Prostate gland (tissue), 2 donors: ENCODE measurements around the gene GFPT2. TPM values are rescaled to one million over a fixed set of nuclear protein-coding genes. Genes with fewer than 3 reads are reported as not detected.

ENCODE experiments used
- DNase-seq: peaks from one replicate; pipeline ENCODE4 v3.0.0-alpha.2; 2019; ENCODE audit warnings: low spot score
- H3K27ac ChIP-seq, 2 donors: fragments of 200-600 bp; sonication (generic); 2 replicates each; pipeline ENCODE4 v1.5.1; 2017 to 2019
- H3K27me3 ChIP-seq: fragments of 200-600 bp; sonication (generic); replicated peaks from 2 replicates; pipeline ENCODE4 v1.5.1; 2019; ENCODE audit not compliant: insufficient read depth
- H3K36me3 ChIP-seq, 2 donors: fragments of 200-600 bp; sonication (generic); 1 replicate in 1 of 2; 2 replicates in 1 of 2; pipeline versions ENCODE4 v1.5.1 to v1.8.1; 2017 to 2019
- H3K4me1 ChIP-seq: fragments of 200-600 bp; sonication (generic); replicated peaks from 2 replicates; pipeline ENCODE4 v1.5.1; 2019
- H3K4me3 ChIP-seq, 2 donors: fragments of 200-600 bp; sonication (generic); 2 replicates each; pipeline ENCODE4 v1.5.1; 2017 to 2019
- H3K9me3 ChIP-seq: fragments of 200-600 bp; sonication (generic); 2 replicates; pipeline ENCODE4 v1.5.1; 2017
- CTCF ChIP-seq, 4 experiments: fragments of 200-600 bp in 2 of 4; fragments of 450-650 bp in 2 of 4; sonication (generic) in 2 of 4; IDR thresholded peaks; 1 replicate in 3 of 4; 2 replicates in 1 of 4; pipeline ENCODE4 v1.5.1; 2016 to 2019; ENCODE audit warnings: antibody characterized with exemption in 4 of 4, mild to moderate bottlenecking in 2 of 4, moderate library complexity in 2 of 4
- POLR2A ChIP-seq: fragments of 450-650 bp; IDR thresholded peaks from one replicate; pipeline ENCODE4 v1.6.1; 2016; ENCODE audit warnings: antibody characterized with exemption, mild to moderate bottlenecking
- POLR2AphosphoS5 ChIP-seq: sonication (generic); formaldehyde crosslinking; IDR thresholded peaks from one replicate; pipeline ENCODE4 v1.6.1; 2017; ENCODE audit warnings: antibody characterized with exemption
- WGBS: methylation state at CpG from one replicate; pipeline ENCODE4 v1.1.5; 2018; 5-methylcytosine and 5-hydroxymethylcytosine counted together
- intact Hi-C: fragments of 100-400 bp; cut with DNase I; formaldehyde crosslinking; loops from one replicate; pipeline ENCODE4 v1.14.2; 2022
- total RNA-seq, 2 donors: library from RNA; depleted of rRNA; stranded (reverse); fragments of >200 nt; gene quantifications; one replicate each; pipeline ENCODE4 v1.1.0, GENCODE V29; 2016

GFPT2 gene
- total RNA-seq, 2 donors from 2014 or later: 3.2 to 14.0 TPM

GRCh38 chr5:180328296-180329137 lies 24.6 kb downstream of the GFPT2 start:
- H3K27ac ChIP-seq: no peak overlapping the region
- DNase-seq: peak; percentile 63
- intact Hi-C loops: no loop called here
- TF ChIP-seq POLR2AphosphoS5: no peak
- TF ChIP-seq CTCF (IDR thresholded peaks at IDR 0.05): peak in 3 of 4 experiments; percentile 57 to 79 (median 60)
- H3K9me3 ChIP-seq: no peaks in the 10 kb centered on the region
- 70% methylated on average over 31 of the region's 31 CpGs for WGBS
- H3K36me3 ChIP-seq: no peaks in the 10 kb centered on the region
- no peaks in the 10 kb centered on the region for H3K4me1 ChIP-seq
- no peak overlapping the region for H3K4me3 ChIP-seq
- H3K27me3 ChIP-seq: no peaks in the 10 kb centered on the region

GRCh38 chr5:180326989-180327565 lies 26.1 kb downstream of the GFPT2 start:
- DNase-seq: no peak
- Histone ChIP-seq H3K4me1 (no peaks in the 10 kb centered on the region), H3K9me3 (no peaks in the 10 kb centered on the region), H3K27me3 (no peaks in the 10 kb centered on the region), H3K36me3 (no peaks in the 10 kb centered on the region), H3K4me3 (no peak overlapping the region), H3K27ac (no peak overlapping the region)
- no peak for TF ChIP-seq POLR2AphosphoS5
- TF ChIP-seq POLR2A: no peak
- no peak for TF ChIP-seq CTCF (IDR thresholded peaks at IDR 0.05)
- 84% methylated on average over 10 of the region's 10 CpGs for WGBS
- intact Hi-C loops: no loop called here

- TF ChIP-seq POLR2A (no peak), POLR2AphosphoS5 (no peak), CTCF (IDR thresholded peaks at IDR 0.05) (no peak)
- no peak for DNase-seq
- Histone ChIP-seq H3K36me3 (no peaks in the 10 kb centered on the region), H3K4me1 (no peaks in the 10 kb centered on the region), H3K4me3 (no peak overlapping the region), H3K9me3 (no peaks in the 10 kb centered on the region), H3K27me3 (no peaks in the 10 kb centered on the region), H3K27ac (no peak overlapping the region)
- WGBS: 29% methylated on average over 8 of the region's 8 CpGs
- intact Hi-C loops: no loop called here
Measured at GRCh38 chr5:180324601-180324950, 28.6 kb downstream of the GFPT2 start.

- Histone ChIP-seq H3K36me3 (no peaks in the 10 kb centered on the region), H3K27me3 (no peaks in the 10 kb centered on the region), H3K27ac (no peak overlapping the region), H3K9me3 (no peaks in the 10 kb centered on the region), H3K4me1 (no peaks in the 10 kb centered on the region), H3K4me3 (no peak overlapping the region)
- intact Hi-C loops: no loop called here
- no peak for TF ChIP-seq CTCF (IDR thresholded peaks at IDR 0.05)
- TF ChIP-seq POLR2AphosphoS5: no peak
- no peak for TF ChIP-seq POLR2A
- DNase-seq: no peak
- WGBS: 37% methylated on average over 11 of the region's 11 CpGs
Measured at GRCh38 chr5:180323941-180324600, 29.1 kb downstream of the GFPT2 start.
